Measurements from ENCODE around the gene ATG4C. TPM values are rescaled to one million over a fixed set of nuclear protein-coding genes. Genes with fewer than 3 reads are reported as not detected.
"Not testable (repeated sequence)": the region's sequence is repeated elsewhere in the genome, so short reads cannot be mapped to it uniquely, and the experiment has no call there.

Gene ATG4C
- 1.6 and 3.7 TPM in 2 replicates for total RNA-seq (2014; rRNA removed; shearing (Covaris generic))

GRCh38 chr1:62783736-62784508, at the start of gene ATG4C:
Gene ATG4C (plus strand): TSS chr1:62784132. CDS start chr1:62803787, 19,655 bp downstream.
- DNase-seq (ENCODE audit: low spot score) = peak; percentile 94

GRCh38 chr1:62735491-62736171, 48.3 kb upstream of the ATG4C start:
- DNase-seq (ENCODE audit: low spot score) = no peak

GRCh38 chr1:62740701-62741100, 43.2 kb upstream of the ATG4C start:
- DNase-seq (ENCODE audit: low spot score) = not testable (repeated sequence)

GRCh38 chr1:62744611-62745577, 39.0 kb upstream of the ATG4C start:
- DNase-seq (ENCODE audit: low spot score) = no peak

- DNase-seq (ENCODE audit: low spot score) = peak; percentile 65
Measured at GRCh38 chr1:62746086-62746808, 37.7 kb upstream of the ATG4C start.

- DNase-seq (ENCODE audit: low spot score) = no peak
Measured at GRCh38 chr1:62746809-62747138, 37.2 kb upstream of the ATG4C start.

GRCh38 chr1:62753031-62753965, 30.6 kb upstream of the ATG4C start:
- DNase-seq (ENCODE audit: low spot score) = no peak

- not testable (repeated sequence) for DNase-seq (ENCODE audit: low spot score)
Measured at GRCh38 chr1:62754938-62755337, 29.0 kb upstream of the ATG4C start.

GRCh38 chr1:62756255-62756884, 27.6 kb upstream of the ATG4C start:
- DNase-seq (ENCODE audit: low spot score) = not testable (repeated sequence)

GRCh38 chr1:62759232-62759875, 24.6 kb upstream of the ATG4C start:
- not testable (repeated sequence) for DNase-seq (ENCODE audit: low spot score)

- peak; percentile 44 for DNase-seq (ENCODE audit: low spot score)
Measured at GRCh38 chr1:62760021-62760782, 23.7 kb upstream of the ATG4C start.

- not testable (repeated sequence) for DNase-seq (ENCODE audit: low spot score)
Measured at GRCh38 chr1:62761223-62761870, 22.6 kb upstream of the ATG4C start.

GRCh38 chr1:62762027-62762426, 21.9 kb upstream of the ATG4C start:
- not testable (repeated sequence) for DNase-seq (ENCODE audit: low spot score)

- DNase-seq (ENCODE audit: low spot score) = no peak
Measured at GRCh38 chr1:62765981-62766380, 18.0 kb upstream of the ATG4C start.

GRCh38 chr1:62768551-62768950, 15.4 kb upstream of the ATG4C start:
- DNase-seq (ENCODE audit: low spot score) = not testable (repeated sequence)

- no peak for DNase-seq (ENCODE audit: low spot score)
Measured at GRCh38 chr1:62772607-62773295, 11.2 kb upstream of the ATG4C start.

- DNase-seq (ENCODE audit: low spot score) = no peak
Measured at GRCh38 chr1:62774006-62774405, 9.9 kb upstream of the ATG4C start.
